HG03039 (cell line): ENCODE results near the gene CFAP90.

Experiments used
- ATAC-seq: cut with Tn5 transposase; IDR thresholded peaks from one replicate; pipeline ENCODE4 v1.9.1; 2021; ENCODE audit warnings: mild to moderate bottlenecking, moderate library complexity; ENCODE audit not compliant: unreplicated experiment

CFAP90 gene

GRCh38 chr5:7850395-7851239 lies at the start of gene CFAP90:
TSS of gene CFAP90 (minus strand) at chr5:7851133. CDS start at chr5:7851021, 112 bp downstream.
- ATAC-seq = no peak

- ATAC-seq = no peak
Observed at GRCh38 chr5:7897014-7897600, 46.2 kb upstream of the CFAP90 start.

GRCh38 chr5:7894860-7895259 lies 43.9 kb upstream of the CFAP90 start:
- peak; percentile 96 for ATAC-seq

- ATAC-seq = no peak
Observed at GRCh38 chr5:7894439-7894838, 43.5 kb upstream of the CFAP90 start.

- ATAC-seq = no peak
Observed at GRCh38 chr5:7888901-7889300, 38.0 kb upstream of the CFAP90 start.

GRCh38 chr5:7886849-7887475 lies 36.0 kb upstream of the CFAP90 start:
- no peak for ATAC-seq

- ATAC-seq = no peak
Observed at GRCh38 chr5:7884491-7885267, 33.7 kb upstream of the CFAP90 start.

- no peak for ATAC-seq
Observed at GRCh38 chr5:7882926-7883325, 32.0 kb upstream of the CFAP90 start.

GRCh38 chr5:7881816-7882215 lies 30.9 kb upstream of the CFAP90 start:
- ATAC-seq = no peak

- no peak for ATAC-seq
Observed at GRCh38 chr5:7881091-7881490, 30.2 kb upstream of the CFAP90 start.

GRCh38 chr5:7878381-7878873 lies 27.5 kb upstream of the CFAP90 start:
- peak; percentile 97 for ATAC-seq

GRCh38 chr5:7877851-7878250 lies 26.9 kb upstream of the CFAP90 start:
- no peak for ATAC-seq

- ATAC-seq = peak; percentile 43
Observed at GRCh38 chr5:7876867-7877266, 25.9 kb upstream of the CFAP90 start.

- no peak for ATAC-seq
Observed at GRCh38 chr5:7875151-7875550, 24.2 kb upstream of the CFAP90 start.

- no peak for ATAC-seq
Observed at GRCh38 chr5:7874639-7875038, 23.7 kb upstream of the CFAP90 start.

- no peak for ATAC-seq
Observed at GRCh38 chr5:7873216-7873615, 22.3 kb upstream of the CFAP90 start.

- no peak for ATAC-seq
Observed at GRCh38 chr5:7872517-7873130, 21.7 kb upstream of the CFAP90 start.

- no peak for ATAC-seq
Observed at GRCh38 chr5:7871653-7872052, 20.7 kb upstream of the CFAP90 start.

GRCh38 chr5:7869474-7870136 lies 18.7 kb upstream of the CFAP90 start:
- peak; percentile 29 for ATAC-seq
